ENCODE results near the gene NCS1. TPM values are rescaled to one million over a fixed set of nuclear protein-coding genes. Genes with fewer than 3 reads are reported as not detected.

Gene NCS1
- total and polyA plus RNA-seq, 9 of the 15 experiments (the other 6 are each of a cell fraction or from before 2014, with no cell fraction given), result 0.28 to 27.0 (median 9.6) TPM

- TF ChIP-seq ZNF239 (CRISPR knock-in tag; IDR thresholded peaks at IDR 0.05) (no peak), ZFX (CRISPR knock-in tag; IDR thresholded peaks at IDR 0.05) (no peak), ZNF431 (CRISPR knock-in tag; IDR thresholded peaks at IDR 0.05) (no peak), FOXA3 (CRISPR knock-in tag; conservative IDR thresholded peaks at IDR 0.05 in 1 of 2, IDR thresholded peaks at IDR 0.05 in 1 of 2) (no peak), TSHZ1 (CRISPR knock-in tag; IDR thresholded peaks at IDR 0.05) (no peak), POLR2AphosphoS2 (IDR thresholded peaks at IDR 0.05; ENCODE audit: low read length) (no peak), DPF2 (IDR thresholded peaks at IDR 0.05) (no peak), NFRKB (IDR thresholded peaks at IDR 0.05; ENCODE audit: low read depth) (no peak), KDM4B (IDR thresholded peaks at IDR 0.05; ENCODE audit: borderline replicate concordance in 2 of 2, low read depth in 1 of 2) (no peak), TEAD2 (tag; IDR thresholded peaks at IDR 0.05) (no peak)
- TF ChIP-seq, protein P1, sequence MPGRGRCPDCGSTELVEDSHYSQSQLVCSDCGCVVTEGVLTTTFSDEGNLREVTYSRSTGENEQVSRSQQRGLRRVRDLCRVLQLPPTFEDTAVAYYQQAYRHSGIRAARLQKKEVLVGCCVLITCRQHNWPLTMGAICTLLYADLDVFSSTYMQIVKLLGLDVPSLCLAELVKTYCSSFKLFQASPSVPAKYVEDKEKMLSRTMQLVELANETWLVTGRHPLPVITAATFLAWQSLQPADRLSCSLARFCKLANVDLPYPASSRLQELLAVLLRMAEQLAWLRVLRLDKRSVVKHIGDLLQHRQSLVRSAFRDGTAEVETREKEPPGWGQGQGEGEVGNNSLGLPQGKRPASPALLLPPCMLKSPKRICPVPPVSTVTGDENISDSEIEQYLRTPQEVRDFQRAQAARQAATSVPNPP (IDR thresholded peaks at IDR 0.05; ENCODE audit: borderline replicate concordance, insufficient read depth, insufficient read length), result no peak
These were observed 31.5 kb upstream of the NCS1 start (continued) for GRCh38 chr9:130140706-130141105.

Measured in K562 (cell line).